ENCODE data around the gene FXYD4. TPM values are rescaled to one million over a fixed set of nuclear protein-coding genes. Genes with fewer than 3 reads are reported as not detected.
A peak's percentile ranks its signal among the peaks of the same experiment; 100 is the strongest.

The FXYD4 gene
- total and polyA plus RNA-seq, 2 of the 8 experiments (the other 6 are each of a cell fraction or from before 2014, with no cell fraction given): not detected

DNA sequence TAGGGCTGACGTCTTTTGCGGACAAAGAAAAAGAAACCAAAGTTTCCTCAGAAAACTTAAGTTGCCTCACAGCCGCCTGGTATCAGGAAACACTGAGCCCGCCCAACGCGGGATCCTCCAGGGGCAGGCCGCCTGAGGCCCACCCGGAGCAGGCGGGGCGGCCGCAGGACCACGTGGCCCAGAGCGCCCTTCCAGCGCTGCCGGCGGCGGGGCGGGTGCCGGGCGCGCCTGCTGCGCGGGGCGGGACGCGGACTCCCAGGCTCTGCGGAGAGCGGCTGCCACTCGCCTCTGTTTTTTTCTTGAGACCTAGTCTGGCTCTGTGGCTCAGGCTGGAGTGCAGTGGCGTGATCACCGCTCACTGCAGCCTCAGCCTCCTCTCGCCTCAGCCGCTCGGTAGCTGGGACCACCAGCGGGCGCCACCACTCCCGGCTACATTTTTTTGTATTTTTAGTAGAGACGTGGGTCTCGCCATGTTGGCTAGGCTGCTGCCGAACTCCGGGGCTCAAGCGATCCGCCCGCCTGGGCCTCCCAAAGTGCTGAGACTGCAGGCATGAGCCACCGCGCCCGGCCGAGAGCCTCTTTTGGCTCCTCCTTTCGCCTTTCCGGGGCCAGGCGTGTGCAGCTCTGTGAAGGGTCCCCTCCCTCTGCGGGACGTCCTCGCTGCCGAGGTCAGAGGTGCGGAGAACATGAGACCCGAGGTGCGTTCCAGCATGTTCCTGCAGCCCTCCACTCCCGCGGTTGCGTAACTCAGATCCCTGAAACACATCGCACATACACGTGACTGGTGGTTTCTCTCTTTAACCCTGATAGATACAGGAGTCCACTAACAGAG, 49.1 kb downstream of the FXYD4 start (continued):
- no peak for TF ChIP-seq SIX5 (IDR thresholded peaks at IDR 0.05; ENCODE audit: low read depth, low read length)
- TF ChIP-seq POLR2A (IDR thresholded peaks at IDR 0.05; ENCODE audit: control extremely low read depth in 1 of 2, low read depth in 2 of 2, low read length in 2 of 2): peak; percentile 41 to 80
- TF ChIP-seq TEAD4 (IDR thresholded peaks at IDR 0.05; ENCODE audit: low read depth, low read length): peak; percentile 31; the same call in 1 of the 2 replicates
- TF ChIP-seq SUZ12 (IDR thresholded peaks at IDR 0.05; ENCODE audit: low read length): no peak
- TF ChIP-seq PHF8 (conservative IDR thresholded peaks at IDR 0.05; ENCODE audit: low read depth, low read length): peak; percentile 60; the same call in 1 of the 2 replicates
- TF ChIP-seq SAP30 (IDR thresholded peaks at IDR 0.05; ENCODE audit: insufficient read depth, insufficient replicate concordance, low read length): no peak
- no peak for TF ChIP-seq BCL11A (IDR thresholded peaks at IDR 0.05; ENCODE audit: low read depth in 2 of 2, low read length in 2 of 2)
- no peak for TF ChIP-seq BRCA1 (IDR thresholded peaks at IDR 0.05; ENCODE audit: low read depth, low read length)
- TF ChIP-seq SP1 (IDR thresholded peaks at IDR 0.05; ENCODE audit: low read depth, low read length): no peak
- no peak; a peak in 1 of 4 replicates for TF ChIP-seq RAD21 (IDR thresholded peaks at IDR 0.05 in 1 of 2, conservative IDR thresholded peaks at IDR 0.05 in 1 of 2; ENCODE audit: low read depth in 2 of 2, low read length in 2 of 2)
- TF ChIP-seq SRF (IDR thresholded peaks at IDR 0.05; ENCODE audit: low read depth, low read length): no peak
- no peak for TF ChIP-seq CHD1 (IDR thresholded peaks at IDR 0.05; ENCODE audit: low read depth, low read length)
- TF ChIP-seq ZNF274 (IDR thresholded peaks at IDR 0.05; ENCODE audit: borderline replicate concordance, extremely low read depth, low read length): no peak
- TF ChIP-seq POU5F1 (IDR thresholded peaks at IDR 0.05; ENCODE audit: low read depth, low read length): no peak
- no peak for TF ChIP-seq HDAC6 (IDR thresholded peaks at IDR 0.05; ENCODE audit: low read depth, low read length)
- no peak; the same call in 1 of the 2 replicates for TF ChIP-seq CREB1 (IDR thresholded peaks at IDR 0.05)
- TF ChIP-seq TBP (IDR thresholded peaks at IDR 0.05; ENCODE audit: low read depth, low read length): peak; percentile 49
- 0 out of 4 replicates have a peak, but pooled peaks of 1 of the 2 experiments have one; percentile 27 for TF ChIP-seq SIN3A (conservative IDR thresholded peaks at IDR 0.05 in 1 of 2, IDR thresholded peaks at IDR 0.05 in 1 of 2; ENCODE audit: low read depth in 1 of 2, low read length in 2 of 2)
- TF ChIP-seq HDAC2 (IDR thresholded peaks at IDR 0.05; ENCODE audit: borderline replicate concordance in 1 of 2, low read depth in 2 of 2, low read length in 2 of 2): no peak
- TF ChIP-seq, protein P1, sequence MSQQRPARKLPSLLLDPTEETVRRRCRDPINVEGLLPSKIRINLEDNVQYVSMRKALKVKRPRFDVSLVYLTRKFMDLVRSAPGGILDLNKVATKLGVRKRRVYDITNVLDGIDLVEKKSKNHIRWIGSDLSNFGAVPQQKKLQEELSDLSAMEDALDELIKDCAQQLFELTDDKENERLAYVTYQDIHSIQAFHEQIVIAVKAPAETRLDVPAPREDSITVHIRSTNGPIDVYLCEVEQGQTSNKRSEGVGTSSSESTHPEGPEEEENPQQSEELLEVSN (IDR thresholded peaks at IDR 0.05): peak; percentile 91
- TF ChIP-seq RXRA (IDR thresholded peaks at IDR 0.05; ENCODE audit: insufficient read depth, low read depth, low read length): no peak
- TF ChIP-seq FOSL1 (IDR thresholded peaks at IDR 0.05; ENCODE audit: insufficient read depth, low read depth, low read length): no peak
- TF ChIP-seq ASH2L (IDR thresholded peaks at IDR 0.05; ENCODE audit: low read length): peak; percentile 76
- no peak for TF ChIP-seq CHD2 (IDR thresholded peaks at IDR 0.05; ENCODE audit: low read length)

Measured in H1 (cell line).